NCI-H774 (cell line): ENCODE data around the gene KRT80.
A peak's percentile ranks its signal among the peaks of the same experiment; 100 is the strongest.
"Not testable (repeated sequence)": the region's sequence is repeated elsewhere in the genome, so short reads cannot be mapped to it uniquely, and the experiment has no call there.

Source experiments
- DNase-seq: peaks from one replicate; lab custom pipeline; 2025; lab: John Stamatoyannopoulos, UW

Gene KRT80

GRCh38 chr12:52191841-52192791, at the start of gene KRT80:
TSS of gene KRT80 (minus strand) at chr12:52192014. CDS start at chr12:52191902, 112 bp downstream.
- DNase-seq, result peak; percentile 85

- DNase-seq, result no peak
Measured at GRCh38 chr12:52241205-52241842, 49.5 kb upstream of the KRT80 start.

GRCh38 chr12:52240247-52240646, 48.4 kb upstream of the KRT80 start:
- DNase-seq, result not testable (repeated sequence)

GRCh38 chr12:52239767-52240166, 48.0 kb upstream of the KRT80 start:
- DNase-seq, result no peak

- DNase-seq, result no peak
Measured at GRCh38 chr12:52238916-52239646, 47.3 kb upstream of the KRT80 start.

- no peak for DNase-seq
Measured at GRCh38 chr12:52238207-52238840, 46.5 kb upstream of the KRT80 start.

- DNase-seq, result no peak
Measured at GRCh38 chr12:52236386-52237050, 44.7 kb upstream of the KRT80 start.

- DNase-seq, result peak; percentile 79
Measured at GRCh38 chr12:52235822-52236361, 44.1 kb upstream of the KRT80 start.

GRCh38 chr12:52235001-52235764, 43.4 kb upstream of the KRT80 start:
- DNase-seq, result no peak

GRCh38 chr12:52234223-52234810, 42.5 kb upstream of the KRT80 start:
- no peak for DNase-seq

GRCh38 chr12:52233462-52234207, 41.8 kb upstream of the KRT80 start:
- DNase-seq, result no peak

- DNase-seq, result peak; percentile 62
Measured at GRCh38 chr12:52232674-52233461, 41.1 kb upstream of the KRT80 start, which contains the start of gene KRT7. TSS of gene KRT7 (plus strand) at chr12:52233243. CDS start at chr12:52233297, 54 bp downstream.

- no peak for DNase-seq
Measured at GRCh38 chr12:52232203-52232673, 40.4 kb upstream of the KRT80 start.

- no peak for DNase-seq
Measured at GRCh38 chr12:52231305-52232202, 39.7 kb upstream of the KRT80 start.

- no peak for DNase-seq
Measured at GRCh38 chr12:52230364-52231281, 38.8 kb upstream of the KRT80 start.

- DNase-seq, result no peak
Measured at GRCh38 chr12:52229836-52230343, 38.1 kb upstream of the KRT80 start.
